Nucleus accumbens (tissue), 56 donors: ENCODE measurements around the gene DTX3.
A peak's percentile ranks its signal among the peaks of the same experiment; 100 is the strongest.

Experiments used
- DNase-seq, 56 donors: peaks; one replicate each; lab custom pipeline; 2025; lab: John Stamatoyannopoulos, UW

The DTX3 gene

DNA sequence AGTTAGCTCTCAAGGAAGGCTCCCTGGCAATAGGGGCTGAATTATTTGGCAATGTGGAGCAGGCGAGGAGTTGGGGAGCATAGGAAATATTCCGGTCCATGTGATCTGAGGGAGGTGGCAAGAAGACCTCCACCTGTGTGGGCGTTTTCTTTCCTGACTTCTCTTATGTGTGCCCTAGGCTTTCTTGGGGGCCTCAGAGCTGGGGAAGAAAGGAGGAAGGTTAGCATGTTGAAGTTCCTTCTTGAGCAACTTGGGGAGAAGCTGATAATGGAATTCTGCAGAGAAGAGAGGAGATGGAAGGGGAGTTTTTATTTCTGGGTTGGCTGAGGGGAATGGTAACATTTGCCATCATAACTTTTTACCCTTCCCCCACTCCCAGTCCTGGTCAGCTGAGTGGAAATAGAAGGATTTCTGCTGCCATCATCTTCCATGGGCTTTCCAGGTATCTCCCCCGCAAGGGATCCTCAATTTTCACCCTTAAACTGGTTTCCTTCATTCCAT lies 1.2 kb downstream of the DTX3 start:
- DNase-seq, result no peak

DNA sequence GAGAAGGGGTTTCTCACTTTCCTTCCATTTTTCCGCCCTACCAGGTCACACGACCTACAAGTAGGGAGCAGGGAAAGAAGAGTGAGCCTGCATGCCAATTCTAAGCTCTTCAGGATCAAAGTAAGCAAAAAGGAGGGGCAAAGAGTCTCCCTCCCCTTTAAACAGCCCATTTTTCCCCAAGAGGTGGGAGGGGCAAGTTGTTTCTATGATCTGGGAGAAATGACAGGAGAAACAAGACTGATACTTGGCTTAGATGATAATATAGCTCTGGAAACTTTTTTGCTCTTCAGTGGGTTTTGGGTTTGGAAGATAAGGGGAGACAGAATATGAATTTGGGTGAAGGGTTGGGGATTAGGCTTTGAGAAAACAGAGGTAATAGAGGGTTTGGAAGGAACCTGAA lies 1.8 kb downstream of the DTX3 start:
- DNase-seq, result no peak

DNA sequence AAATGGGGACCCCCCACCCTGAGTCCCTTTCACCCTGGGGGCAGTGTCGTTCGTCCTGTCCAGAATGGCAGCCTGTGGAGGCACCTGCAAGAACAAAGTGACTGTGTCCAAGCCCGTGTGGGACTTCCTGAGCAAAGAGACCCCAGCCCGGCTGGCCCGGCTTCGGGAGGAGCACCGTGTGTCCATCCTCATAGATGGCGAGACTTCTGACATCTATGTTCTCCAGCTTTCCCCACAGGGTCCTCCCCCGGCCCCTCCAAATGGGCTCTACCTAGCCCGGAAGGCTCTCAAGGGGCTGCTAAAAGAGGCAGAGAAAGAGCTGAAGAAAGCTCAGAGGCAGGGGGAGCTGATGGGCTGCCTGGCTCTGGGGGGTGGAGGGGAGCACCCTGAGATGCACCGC lies 2.2 kb downstream of the DTX3 start:
- no peak for DNase-seq

DNA sequence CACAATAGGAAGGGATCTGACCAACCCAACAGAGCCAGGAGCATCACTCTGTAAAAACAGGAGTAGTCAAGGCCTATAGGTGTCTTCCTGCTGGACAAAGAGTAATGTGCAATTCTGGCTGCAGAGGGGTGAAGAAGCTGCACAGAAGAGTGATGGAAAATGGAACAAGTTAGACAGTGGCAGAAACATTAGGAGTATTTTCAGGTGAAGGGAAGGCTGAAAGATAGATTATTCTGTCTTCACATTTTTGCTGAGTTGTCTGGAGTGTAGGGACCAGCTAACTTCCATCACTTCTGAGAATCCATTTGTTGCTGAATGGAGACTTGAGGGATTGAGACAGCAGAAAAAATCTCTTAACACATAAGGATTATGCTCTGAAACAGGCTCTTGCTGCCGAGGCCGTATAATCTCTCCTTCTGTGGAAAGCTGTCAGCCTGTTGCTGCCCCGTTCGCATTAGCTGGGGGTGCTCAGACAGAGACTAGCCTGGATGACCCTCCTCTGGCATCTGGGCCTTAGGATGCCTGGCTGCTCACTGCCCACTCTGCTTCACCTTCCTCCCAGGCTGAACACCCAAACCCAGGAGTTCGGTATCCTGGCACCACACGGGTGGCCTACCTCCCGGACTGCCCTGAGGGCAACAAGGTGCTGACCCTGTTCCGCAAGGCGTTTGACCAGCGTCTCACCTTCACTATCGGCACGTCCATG lies 3.5 kb downstream of the DTX3 start:
- no peak for DNase-seq

DNA sequence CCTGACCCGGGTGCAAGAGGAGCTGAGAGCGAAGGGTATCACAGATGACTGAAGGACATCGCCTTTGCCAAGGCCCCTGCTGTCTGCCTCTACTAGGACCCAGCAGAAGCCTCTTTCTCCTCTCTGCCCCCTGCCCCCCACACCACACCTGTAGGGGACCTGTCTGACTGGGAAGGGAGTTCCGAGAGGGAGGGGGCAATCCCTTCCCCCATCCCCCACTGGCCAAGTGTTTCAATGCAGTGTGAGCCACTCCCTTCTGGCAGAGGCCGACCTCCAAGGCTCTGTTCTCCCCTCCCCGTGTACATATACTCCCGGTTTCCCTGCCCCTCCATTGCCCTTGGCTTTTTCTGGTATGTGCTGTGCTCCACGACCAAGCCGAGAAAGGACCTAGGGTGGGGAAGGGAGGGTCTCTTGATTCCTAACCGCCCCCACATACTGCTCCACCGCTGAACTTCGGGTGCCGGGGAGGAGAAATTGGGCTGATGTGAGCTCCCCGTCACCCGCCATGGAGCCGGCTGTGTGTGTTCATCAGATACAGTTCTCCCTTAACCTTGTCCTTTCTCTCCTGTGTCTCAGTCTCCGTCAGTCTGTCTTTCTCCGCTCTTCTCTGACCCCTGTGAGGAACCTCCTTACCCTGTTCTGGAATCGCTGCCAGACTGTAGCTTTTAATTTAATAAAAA lies 4.6 kb downstream of the DTX3 start:
- DNase-seq, result peak in 1 of 56 donors; percentile 34

DNA sequence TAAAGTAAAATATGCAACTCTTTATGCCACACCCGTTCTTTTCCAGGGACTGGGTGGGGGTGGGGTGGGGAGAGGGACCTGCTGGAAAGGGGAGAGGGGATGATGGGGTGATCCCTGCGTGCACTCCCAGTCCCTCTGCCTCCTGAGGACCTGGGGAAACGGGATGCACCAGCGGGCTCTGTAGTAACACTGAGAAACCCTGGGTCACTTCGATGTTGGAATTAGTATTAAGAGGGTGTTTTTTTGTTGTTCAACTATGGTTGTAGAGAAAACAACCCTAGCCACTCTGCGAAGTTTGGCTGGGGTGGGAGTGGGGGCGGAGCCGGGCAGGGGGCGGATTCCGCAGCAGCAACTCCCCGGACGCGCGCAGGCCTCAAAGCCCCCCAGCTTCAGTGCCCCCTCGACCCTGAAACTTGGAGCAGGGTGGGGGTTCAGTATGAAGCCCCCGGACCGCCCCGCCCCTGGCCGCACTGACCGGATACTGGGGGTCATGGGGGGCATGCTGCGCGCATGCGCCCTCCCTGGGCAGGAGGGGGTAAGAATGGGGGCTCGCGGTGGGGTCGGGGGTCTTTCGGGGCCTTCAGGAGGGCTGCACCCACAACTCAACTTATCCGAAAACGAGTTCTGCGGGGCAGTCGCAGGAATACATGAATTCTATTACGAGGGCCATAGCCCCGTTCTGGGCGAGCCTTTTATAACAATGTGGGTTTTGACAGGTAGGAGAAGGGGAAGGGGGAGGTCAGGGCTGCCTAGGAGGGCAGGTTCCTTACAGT lies 5.3 kb downstream of the DTX3 start:
- no peak for DNase-seq

DNA sequence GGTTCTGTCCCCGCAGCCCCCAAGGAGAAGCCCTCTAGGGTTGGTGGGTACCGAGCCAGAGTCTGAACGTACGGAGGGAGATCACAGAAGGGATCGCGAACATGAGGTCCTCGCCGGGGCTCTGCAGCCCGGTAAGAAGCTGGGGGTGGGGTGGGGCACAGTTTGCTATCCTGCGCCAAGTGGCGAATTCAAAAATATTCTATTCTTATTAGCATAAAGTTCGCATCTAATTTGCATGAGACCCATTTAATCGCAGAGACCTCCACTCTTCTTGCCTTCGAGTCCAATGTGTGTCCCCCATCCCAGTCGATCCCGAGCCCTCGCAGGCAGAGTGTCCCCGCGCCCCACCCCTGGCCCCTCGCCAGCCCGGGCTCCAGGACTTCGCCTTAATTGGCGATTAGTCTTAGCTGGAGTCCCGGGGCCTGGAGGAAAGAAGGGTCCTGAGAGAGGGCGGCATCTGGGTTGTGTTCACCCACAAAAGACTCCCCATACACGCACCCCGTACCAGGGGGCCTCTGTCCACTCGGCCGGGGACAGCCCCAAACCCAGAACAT lies 6.0 kb downstream of the DTX3 start:
- DNase-seq, result peak in 3 of 56 donors; percentile 41 to 55 (median 47)

DNA sequence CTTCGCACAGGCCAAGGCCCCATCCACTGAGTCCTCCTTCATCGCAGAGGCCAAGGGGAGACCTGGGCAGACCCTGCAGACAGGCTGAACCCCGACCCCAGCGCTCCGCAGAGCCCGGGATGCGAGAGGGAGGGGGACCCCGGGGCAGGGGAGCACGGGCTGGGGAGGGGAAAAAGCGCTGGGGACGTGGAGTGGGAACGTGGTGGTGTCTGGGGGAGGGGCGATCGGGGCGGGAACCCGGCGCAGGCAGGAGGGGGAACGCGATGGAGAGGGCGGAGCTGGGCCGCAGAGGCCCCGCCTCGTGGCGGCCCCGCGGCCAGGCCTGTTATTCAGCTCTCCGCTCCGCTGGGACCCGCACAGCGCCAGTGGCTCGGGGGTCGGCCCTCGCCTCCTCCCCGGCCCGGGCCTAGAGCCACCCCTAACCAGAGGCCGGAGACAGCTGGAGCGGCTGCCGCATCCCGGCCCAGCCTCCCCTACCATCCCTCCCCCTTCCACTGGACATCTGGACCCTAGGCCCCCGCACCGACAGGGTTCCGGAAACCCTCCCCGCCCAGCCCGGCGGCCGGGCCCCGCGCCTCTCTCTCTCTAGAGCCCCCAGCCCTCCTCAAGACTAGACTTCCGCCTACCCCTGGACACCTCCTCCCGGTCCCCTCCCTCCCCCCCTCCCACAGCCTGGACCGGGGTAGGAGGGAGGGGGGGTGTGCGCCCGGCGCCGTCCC lies 6.6 kb downstream of the DTX3 start, which contains the start of gene ARHGEF25:
Gene ARHGEF25, plus strand, starts transcription at position 328 of the 719 bp plus-strand sequence. CDS start 460 bp downstream, outside the sequence.
- peak in 43 of 56 donors; percentile 17 to 75 (median 45) for DNase-seq

DNA sequence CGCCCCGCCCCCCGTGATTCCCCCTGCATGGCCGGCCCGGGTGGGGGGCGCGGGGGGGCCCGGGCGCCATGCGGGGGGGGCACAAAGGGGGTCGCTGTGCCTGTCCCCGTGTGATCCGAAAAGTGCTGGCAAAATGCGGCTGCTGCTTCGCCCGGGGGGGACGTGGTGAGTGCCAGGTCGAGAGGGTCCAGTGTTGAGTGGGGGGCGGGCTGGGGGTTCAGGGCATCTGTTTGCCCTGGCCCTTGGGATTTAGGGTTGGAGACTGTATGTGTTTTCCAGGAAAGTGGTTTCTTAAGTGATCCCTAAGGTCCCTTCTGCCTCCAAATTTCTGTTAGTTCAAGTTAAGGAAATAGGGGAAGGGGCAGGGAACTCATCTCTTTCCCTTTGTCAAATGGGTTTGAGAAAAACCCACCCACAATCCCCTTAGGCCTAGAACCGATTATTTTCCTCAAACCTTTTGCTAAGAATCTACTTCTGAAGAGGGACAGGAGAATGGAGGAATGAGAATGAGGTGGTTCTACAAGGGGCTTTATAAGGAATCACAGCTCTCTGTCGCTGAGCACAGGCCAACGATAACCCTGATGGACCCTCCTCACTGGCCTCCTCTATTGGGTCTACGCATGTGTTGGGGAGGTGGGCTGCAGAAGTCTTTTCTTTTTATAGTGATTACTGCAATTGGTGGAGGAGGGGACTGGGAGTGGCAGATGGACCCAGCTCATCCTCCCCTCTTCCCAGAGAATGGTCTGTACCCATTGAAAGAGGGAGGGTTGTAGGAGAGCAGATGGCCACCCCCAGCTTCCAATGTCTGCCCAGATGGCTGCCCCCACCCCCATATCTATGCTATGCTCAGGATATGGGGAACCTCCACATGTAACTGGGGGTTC lies 7.4 kb downstream of the DTX3 start:
- DNase-seq, result no peak

DNA sequence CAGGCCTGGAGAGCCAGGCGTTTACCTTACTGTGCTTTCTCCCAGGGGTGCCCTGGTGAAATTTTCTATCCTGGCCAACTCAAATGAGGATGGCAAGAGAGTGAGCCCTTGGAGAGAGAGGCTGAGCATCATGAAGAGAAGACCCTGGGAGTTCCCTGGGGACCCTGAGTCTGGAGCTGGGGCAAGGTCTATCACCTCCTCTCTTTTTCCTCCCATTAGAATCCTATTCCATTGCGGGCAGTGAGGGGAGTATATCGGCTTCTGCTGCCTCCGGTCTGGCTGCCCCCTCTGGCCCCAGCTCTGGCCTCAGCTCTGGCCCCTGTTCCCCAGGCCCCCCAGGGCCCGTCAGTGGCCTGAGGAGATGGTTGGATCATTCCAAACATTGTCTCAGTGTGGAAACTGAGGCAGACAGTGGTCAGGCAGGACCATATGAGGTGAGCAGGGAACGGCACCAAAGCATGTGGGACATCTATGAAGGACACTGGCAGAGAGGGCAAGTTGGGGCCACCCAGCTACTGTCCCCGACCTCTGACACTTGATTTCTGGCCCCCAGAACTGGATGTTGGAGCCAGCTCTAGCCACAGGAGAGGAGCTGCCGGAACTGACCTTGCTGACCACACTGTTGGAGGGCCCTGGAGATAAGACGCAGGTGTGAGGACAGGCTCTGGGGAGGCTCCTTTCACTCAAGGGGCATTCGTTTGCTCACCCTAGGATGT lies 8.2 kb downstream of the DTX3 start:
- no peak for DNase-seq

DNA sequence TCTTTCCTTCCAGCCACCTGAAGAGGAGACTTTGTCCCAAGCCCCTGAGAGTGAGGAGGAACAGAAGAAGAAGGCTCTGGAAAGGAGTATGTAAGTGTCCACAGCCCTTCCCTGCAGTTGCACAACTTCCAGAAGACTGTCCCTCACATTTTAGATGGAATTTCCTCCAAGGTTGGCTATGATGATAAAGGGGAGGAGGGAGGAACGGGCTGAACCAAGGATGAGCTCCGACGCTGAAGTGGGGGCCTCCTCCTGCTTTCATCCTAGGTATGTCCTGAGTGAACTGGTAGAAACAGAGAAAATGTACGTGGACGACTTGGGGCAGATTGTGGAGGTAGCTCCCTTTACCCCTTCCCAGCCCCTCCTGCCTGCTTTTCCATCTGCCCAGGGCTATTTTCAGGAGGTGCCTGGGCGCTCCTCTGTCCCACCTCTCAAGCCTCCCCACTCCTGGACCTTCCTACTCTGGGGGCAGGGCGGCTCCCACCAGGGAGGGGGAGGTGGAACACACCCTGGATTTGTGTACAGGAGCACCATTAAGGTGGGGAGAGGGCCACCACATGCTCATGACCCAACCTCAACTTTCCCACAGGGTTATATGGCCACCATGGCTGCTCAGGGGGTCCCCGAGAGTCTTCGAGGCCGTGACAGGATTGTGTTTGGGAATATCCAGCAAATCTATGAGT lies 8.9 kb downstream of the DTX3 start:
- DNase-seq, result no peak

DNA sequence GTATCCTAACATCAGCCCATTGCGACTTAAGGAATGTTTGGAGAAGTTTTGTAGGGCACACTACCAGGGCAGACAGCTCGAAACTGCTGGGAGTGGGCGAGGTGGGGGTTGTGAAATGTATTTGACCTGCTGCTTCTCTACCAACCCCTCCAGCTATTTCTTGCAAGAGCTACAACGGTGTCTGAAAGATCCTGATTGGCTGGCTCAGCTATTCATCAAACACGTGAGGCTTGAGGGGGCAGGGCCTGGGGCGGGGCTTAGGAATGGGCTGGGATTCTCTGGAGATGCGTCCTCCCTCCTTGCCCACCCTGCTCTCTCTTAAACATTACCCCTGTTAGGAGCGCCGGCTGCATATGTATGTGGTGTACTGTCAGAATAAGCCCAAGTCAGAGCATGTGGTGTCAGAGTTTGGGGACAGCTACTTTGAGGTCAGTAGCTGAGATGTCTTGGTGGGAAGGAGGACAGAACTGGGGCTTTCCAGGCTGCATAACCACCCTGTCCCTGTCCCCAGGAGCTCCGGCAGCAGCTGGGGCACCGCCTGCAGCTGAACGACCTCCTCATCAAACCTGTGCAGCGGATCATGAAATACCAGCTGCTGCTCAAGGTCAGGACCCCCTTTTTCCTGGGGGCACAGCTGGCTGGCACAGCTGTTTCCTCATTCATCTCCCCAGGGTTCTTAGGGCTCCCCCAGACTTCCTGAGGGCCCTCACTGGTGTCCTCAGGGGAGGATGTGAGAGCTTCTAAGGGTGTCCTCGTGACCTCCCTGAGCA lies 9.7 kb downstream of the DTX3 start:
- peak in 4 of 56 donors; percentile 9 to 47 (median 21) for DNase-seq

DNA sequence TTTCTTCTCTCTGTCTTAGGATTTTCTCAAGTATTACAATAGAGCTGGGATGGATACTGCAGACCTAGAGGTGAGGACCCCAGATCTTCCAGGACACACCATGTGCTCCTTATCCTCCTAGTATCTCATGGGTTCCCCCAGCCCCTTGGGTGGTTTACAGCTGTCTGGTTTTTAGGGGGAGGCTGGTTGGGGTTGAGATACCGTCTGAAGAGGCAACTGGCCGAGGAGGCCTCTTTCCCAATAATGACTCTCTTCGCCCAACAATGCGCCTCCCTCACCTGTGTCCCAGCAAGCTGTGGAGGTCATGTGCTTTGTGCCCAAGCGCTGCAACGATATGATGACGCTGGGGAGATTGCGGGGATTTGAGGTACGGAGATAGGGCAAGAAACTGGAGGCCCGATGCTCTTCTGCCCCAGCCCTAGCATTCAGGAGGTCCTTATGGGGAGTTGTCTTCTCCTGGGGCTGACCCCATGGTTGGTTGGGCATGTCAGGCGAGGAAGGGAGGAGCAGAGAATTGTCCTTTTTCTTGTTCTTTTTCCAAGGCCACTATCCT lies 10.4 kb downstream of the DTX3 start:
- DNase-seq, result no peak

DNA sequence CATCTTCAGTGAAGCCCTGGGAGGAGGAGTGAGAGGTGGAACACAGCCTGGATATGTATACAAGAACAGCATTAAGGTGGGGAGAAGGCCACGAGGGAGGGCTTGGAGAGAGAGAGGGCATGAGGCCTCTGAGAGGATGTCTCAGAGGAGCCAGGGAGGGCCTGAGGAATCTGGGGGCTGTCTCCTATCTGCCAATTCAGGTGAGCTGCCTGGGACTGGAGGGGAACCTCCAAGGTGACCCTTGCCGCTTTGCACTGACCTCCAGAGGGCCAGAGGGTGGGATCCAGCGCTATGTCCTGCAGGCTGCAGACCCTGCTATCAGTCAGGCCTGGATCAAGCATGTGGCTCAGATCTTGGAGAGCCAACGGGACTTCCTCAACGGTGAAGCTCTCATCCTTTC lies 11.0 kb downstream of the DTX3 start:
- no peak for DNase-seq

DNA sequence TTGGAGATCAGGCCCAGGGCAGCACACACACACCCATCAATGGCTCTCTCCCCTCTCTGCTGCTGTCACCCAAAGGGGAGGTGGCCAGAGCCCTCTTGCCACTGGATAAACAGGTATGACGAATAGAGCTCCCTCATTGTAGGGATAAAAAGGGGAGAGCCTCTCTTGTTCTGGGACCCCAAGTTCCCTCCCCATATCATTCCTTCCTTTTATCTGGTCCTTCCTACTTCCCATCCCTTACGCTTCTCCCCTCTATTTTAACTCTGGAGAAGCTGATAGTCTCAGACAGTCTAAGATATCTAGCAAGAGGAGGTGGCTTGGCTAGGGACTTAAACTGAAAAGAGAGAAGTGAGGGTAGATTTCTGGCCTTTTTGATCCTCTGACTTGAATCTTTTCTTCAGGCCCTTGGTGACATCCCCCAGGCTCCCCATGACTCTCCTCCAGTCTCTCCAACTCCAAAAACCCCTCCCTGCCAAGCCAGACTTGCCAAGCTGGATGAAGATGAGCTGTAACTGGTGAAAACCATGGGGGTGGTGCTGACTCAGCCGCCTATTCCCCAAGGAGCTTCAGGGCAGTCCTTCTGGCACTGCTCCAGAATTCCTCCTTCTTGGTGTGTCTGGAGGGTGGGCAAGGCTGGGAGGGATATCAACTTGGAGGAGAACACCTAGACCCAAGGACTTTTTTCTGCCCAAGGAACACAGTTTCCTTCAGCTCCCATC lies 11.9 kb downstream of the DTX3 start:
- peak in 20 of 56 donors; percentile 6 to 75 (median 32) for DNase-seq

DNA sequence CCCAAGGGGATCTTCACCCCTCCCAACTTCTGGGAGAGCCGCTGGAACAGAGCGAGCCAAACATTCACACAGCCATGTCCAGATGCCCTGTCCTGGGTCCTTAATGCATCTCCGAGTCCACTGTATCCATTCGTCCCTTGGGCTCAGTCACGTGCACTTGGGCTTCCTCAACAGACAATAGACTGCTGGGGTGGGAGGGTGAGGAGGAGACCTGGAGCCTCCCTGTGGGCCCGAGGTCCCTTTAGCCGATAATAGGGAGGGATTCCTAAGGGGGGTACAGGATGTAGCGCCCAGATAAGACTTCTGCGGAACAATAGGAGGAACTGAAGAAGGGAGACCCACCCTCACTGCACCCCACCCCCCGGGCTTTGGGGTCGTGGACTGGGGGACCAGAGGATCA lies 13.3 kb downstream of the DTX3 start:
- DNase-seq, result no peak
